SKM-1 treated with dmso at 0.1 percent for 144 hours (cell line): ENCODE data around the gene COX6A2.

Experiments used
- DNase-seq: peaks from one replicate; lab custom pipeline; 2025; ENCODE audit not compliant: unreplicated experiment; lab: John Stamatoyannopoulos, UW

COX6A2 gene

DNA sequence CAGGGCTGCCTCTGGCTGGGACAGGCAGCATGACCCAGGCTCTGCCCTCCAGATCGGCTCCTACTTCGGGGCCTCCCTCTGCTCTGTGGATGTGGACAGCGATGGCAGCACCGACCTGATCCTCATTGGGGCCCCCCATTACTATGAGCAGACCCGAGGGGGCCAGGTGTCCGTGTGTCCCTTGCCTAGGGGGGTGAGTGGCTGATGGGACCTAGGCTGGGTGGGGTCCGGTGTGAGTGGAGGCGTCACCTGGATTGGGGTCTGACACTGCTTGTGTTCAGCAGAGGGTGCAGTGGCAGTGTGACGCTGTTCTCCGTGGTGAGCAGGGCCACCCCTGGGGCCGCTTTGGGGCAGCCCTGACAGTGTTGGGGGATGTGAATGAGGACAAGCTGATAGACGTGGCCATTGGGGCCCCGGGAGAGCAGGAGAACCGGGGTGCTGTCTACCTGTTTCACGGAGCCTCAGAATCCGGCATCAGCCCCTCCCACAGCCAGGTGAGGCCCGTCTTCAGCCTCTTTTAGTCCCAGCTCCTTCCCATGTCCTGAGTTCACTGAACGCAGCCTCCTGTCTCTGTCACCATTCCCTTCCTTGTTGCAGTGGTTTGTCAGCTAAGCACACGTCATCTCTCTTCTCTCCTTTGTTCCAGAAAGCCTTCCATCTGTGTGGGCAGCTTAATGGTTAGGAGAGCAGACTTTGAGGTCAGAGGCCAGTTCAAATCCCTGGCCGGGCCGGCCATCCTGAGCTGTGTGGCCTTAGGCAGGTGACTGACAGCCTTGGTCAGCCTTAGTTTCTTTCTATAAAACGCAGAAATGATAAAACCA, 16.9 kb downstream of the COX6A2 start:
- no peak for DNase-seq

DNA sequence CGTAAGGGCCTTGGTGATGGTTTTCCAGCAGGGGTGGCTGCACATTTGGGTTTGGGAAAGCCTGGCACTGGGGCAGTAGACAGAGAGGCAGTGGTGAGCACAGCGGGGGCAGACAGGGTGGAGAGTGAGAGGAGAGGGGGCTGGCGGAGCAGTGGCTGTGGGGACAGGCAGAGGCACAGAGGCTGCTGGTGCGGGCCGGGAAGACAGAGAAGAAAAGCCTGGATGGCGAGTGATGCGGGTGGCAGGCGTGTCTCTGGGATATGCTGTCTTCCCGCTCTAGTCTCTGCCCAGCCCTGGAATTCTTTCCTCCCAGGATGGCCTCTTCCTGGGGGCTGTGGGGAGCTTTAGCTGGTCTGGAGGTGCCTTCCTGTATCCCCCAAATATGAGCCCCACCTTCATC, 18.1 kb downstream of the COX6A2 start:
- DNase-seq, result no peak

- DNase-seq, result no peak
These were observed 18.7 kb downstream of the COX6A2 start for GRCh38 chr16:31409433-31409832.

GRCh38 chr16:31407406-31407805, 20.8 kb downstream of the COX6A2 start:
- DNase-seq, result no peak

DNA sequence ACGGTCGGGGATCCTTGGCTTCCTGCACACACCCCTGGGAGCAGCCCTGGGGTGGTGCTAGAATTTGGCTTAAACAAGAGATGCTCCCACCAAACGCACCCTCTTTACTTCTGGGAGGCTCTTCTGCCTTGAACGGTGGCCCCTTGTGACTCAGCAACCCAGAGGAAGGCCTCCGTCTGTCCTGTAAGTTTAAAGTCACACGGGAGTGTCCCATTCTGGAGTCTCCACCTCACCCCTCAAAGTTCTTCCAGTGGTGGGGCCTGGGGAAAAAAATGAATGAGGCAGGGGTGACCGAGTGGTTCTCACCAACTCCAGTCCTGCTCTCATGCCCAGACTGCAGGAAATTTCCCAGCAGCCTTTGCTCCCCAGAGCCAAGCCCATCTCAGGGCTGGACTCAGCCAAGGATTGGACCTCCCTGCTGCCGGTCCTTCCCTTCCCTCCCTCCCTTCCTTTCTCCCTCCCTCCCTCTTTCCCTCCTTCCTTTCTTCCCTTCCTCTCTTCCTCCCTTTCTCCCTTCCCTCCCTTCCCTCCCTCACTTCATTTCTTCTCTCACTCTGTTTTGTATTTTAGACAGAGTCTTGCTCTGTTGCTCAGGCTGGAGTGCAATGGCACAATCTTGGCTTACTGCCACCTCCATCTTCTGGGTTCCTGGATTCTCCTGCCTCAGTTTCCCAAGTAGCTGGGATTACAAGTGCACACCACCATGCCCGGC, 23.7 kb downstream of the COX6A2 start:
- DNase-seq, result no peak

DNA sequence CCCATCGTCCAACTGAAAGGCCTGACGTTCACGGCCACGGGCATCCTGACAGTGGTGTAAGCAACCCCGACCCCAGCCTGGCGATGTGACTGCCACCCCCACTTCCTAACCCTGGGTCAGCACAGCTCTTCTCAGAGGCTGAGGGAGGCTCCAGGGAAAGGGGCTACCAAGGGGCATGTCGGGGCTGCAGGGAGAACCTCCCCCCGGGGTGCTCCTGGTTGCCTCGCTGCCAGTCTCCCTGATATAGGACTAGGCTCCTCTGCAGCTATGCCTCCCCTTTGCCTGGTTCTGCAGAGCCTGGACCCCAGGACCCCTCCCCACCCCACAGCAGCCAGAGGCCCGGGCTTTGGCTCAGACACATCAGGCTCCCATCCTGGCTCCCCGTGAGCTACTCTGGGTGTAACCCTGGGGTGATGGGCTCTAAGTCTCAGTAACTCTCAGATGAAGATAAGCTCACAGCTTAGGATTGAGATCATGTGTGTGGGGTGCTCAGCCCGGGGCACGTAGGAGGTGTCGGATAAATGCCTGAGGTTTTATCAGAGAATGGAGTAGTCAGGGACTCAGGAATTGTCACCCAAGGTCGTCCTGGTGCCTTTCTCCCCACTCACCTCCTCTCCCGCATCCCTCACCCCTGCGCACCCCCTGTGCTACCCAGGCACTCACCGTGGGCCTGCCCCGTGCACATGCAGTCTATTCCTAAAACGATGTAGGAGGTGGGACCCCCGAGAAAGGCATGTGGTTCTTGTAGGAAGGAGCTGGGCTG, 24.4 kb downstream of the COX6A2 start:
- DNase-seq, result no peak

GRCh38 chr16:31402687-31403086, 25.5 kb downstream of the COX6A2 start:
- DNase-seq, result no peak

- no peak for DNase-seq
These were observed 26.7 kb downstream of the COX6A2 start for GRCh38 chr16:31401436-31401835.

- DNase-seq, result peak; percentile 87
These were observed 28.0 kb downstream of the COX6A2 start for GRCh38 chr16:31400191-31400590.

GRCh38 chr16:31397701-31398100, 30.5 kb downstream of the COX6A2 start:
- no peak for DNase-seq

- DNase-seq, result no peak
These were observed 31.0 kb downstream of the COX6A2 start for GRCh38 chr16:31397096-31397660.

GRCh38 chr16:31395647-31396046, 32.5 kb downstream of the COX6A2 start:
- no peak for DNase-seq

DNA sequence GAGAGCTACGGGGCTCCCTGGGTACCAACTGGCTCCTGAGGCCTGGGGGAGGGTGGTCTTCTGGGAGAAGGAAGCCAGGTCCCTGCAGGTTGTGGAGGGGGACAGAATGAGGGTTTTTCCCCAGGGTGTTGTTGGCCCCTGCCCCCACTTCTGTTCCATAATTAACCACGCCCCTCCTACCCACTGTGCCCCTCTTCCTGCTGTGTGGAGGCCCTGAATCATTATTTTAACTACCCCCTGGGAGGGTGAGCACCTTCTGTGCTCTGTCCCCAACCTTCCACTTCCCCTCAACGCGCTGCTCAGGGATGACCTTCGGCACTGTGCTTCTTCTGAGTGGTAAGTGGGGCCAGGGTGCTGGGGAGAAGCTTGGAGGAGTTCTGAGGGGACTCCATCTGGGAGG, 35.1 kb downstream of the COX6A2 start, which contains the start of gene ITGAD:
TSS of gene ITGAD (plus strand) at position 280 of the 400 bp plus-strand sequence. CDS start at position 306, 26 bp downstream.
- DNase-seq, result no peak

GRCh38 chr16:31390504-31391041, 37.6 kb downstream of the COX6A2 start:
- DNase-seq, result no peak

DNA sequence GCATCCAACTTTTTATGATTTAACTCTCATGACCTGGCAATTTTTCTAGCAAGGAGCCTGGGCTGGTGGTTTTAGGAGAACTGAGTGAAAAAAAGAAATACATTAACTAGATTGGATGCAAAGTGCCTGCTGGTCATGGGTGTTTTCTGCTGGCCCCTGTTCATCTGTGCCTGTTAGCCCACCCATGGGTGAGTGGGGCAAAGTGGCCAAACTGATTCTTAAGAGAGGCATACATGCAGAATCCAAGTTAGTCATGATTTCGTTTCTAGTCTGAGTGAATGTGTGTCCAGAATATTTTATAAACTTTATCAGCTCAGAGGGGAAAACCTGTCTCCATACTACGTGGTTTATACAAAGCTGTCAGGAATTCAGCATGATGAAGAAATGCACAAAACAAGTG, 39.6 kb downstream of the COX6A2 start:
- no peak for DNase-seq

- no peak for DNase-seq
These were observed 41.8 kb downstream of the COX6A2 start for GRCh38 chr16:31386157-31386984.

- DNase-seq, result no peak
These were observed 42.5 kb downstream of the COX6A2 start for GRCh38 chr16:31385680-31386079.

GRCh38 chr16:31382485-31383161, 45.5 kb downstream of the COX6A2 start:
- DNase-seq, result peak; percentile 73

DNA sequence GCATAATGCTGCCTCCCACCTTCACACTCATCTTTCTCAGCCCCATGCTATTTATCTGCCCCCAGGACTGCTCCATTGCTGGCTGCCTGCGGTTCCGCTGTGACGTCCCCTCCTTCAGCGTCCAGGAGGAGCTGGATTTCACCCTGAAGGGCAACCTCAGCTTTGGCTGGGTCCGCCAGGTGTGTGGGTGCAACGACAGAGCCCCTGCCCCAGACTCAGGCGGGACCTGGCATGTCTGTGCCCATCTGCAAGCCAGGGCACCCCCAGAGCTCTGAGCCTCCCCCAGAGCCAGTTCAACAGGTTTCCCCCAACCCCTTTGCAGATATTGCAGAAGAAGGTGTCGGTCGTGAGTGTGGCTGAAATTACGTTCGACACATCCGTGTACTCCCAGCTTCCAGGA, 48.0 kb downstream of the COX6A2 start:
- DNase-seq, result no peak
